Smooth muscle cell (in vitro differentiated cells): Measurements from ENCODE around the gene MAP3K20. TPM values are rescaled to one million over a fixed set of nuclear protein-coding genes. Genes with fewer than 3 reads are reported as not detected.
"Not testable (repeated sequence)": the region's sequence is repeated elsewhere in the genome, so short reads cannot be mapped to it uniquely, and the experiment has no call there.

ENCODE experiments used
- DNase-seq: peaks from one replicate; lab custom pipeline; 2025; ENCODE audit not compliant: unreplicated experiment; lab: John Stamatoyannopoulos, UW
- H2AFZ ChIP-seq: fragments of 200-600 bp; sonication (generic); 2 replicates; pipeline ENCODE4 v1.6.0; 2016; ENCODE audit warnings: antibody characterized with exemption, low read depth, mild to moderate bottlenecking
- H3F3A ChIP-seq: fragments of 200-600 bp; sonication (generic); 2 replicates; pipeline ENCODE4 v1.6.0; 2017; ENCODE audit warnings: antibody characterized with exemption, low read depth
- H3K27ac ChIP-seq: fragments of 200-600 bp; sonication (generic); 2 replicates; pipeline ENCODE4 v1.5.1; 2016; ENCODE audit warnings: low read depth, mild to moderate bottlenecking
- H3K27me3 ChIP-seq: fragments of 200-600 bp; sonication (generic); 2 replicates; pipeline ENCODE4 v1.6.1; 2016; ENCODE audit warnings: low read depth, mild to moderate bottlenecking
- H3K36me3 ChIP-seq: fragments of 200-600 bp; sonication (generic); 2 replicates; pipeline ENCODE4 v1.5.1; 2016; ENCODE audit warnings: low read depth
- H3K4me1 ChIP-seq: fragments of 200-600 bp; sonication (generic); 2 replicates; pipeline ENCODE4 v1.5.1; 2016; ENCODE audit warnings: low read depth
- H3K4me2 ChIP-seq: fragments of 200-600 bp; sonication (generic); 2 replicates; pipeline ENCODE4 v1.6.0; 2016; ENCODE audit warnings: mild to moderate bottlenecking
- H3K4me3 ChIP-seq: fragments of 200-600 bp; sonication (generic); 2 replicates; pipeline ENCODE4 v1.5.1; 2016; ENCODE audit warnings: mild to moderate bottlenecking
- H3K79me2 ChIP-seq: fragments of 200-600 bp; sonication (generic); 2 replicates; pipeline ENCODE4 v1.6.0; 2016; ENCODE audit warnings: low read depth, mild to moderate bottlenecking
- H3K9ac ChIP-seq: fragments of 200-600 bp; sonication (generic); 2 replicates; pipeline ENCODE4 v1.6.0; 2016; ENCODE audit warnings: low read depth
- H3K9me3 ChIP-seq: fragments of 200-600 bp; sonication (generic); replicated peaks from 2 replicates; pipeline ENCODE4 v1.5.1; 2016; ENCODE audit warnings: low read depth
- H4K20me1 ChIP-seq: fragments of 200-600 bp; sonication (generic); 2 replicates; pipeline ENCODE4 v1.6.0; 2016; ENCODE audit warnings: low read depth
- WGBS: methylation state at CpG from one replicate; pipeline ENCODE4 v1.1.7; 2016; ENCODE audit warnings: low lambda C conversion rate; 5-methylcytosine and 5-hydroxymethylcytosine counted together
- polyA plus RNA-seq: library from polyadenylated mRNA; unstranded; fragments of >200 nt; fragmentation: Nextera tagmentation; extraction: Ambion mirVana; gene quantifications from 2 replicates; pipeline ENCODE4 v1.2.1, GENCODE V29; 2016
- total RNA-seq: library from RNA; depleted of rRNA; stranded (reverse); fragments of >200 nt; gene quantifications from 2 replicates; pipeline ENCODE4 v1.2.3, GENCODE V29; 2014
- TF ChIP-seq, protein P1 (sequence below): fragments of 200-600 bp; sonication (generic); IDR thresholded peaks from 2 replicates; pipeline ENCODE4 v1.5.1; 2017; ENCODE audit warnings: borderline replicate concordance, mild to moderate bottlenecking, antibody characterized with exemption; ENCODE audit not compliant: insufficient read depth, poor library complexity, severe bottlenecking

Gene MAP3K20
- total and polyA plus RNA-seq, 2 experiments from 2014 or later, result 25.8 to 29.2 TPM

DNA sequence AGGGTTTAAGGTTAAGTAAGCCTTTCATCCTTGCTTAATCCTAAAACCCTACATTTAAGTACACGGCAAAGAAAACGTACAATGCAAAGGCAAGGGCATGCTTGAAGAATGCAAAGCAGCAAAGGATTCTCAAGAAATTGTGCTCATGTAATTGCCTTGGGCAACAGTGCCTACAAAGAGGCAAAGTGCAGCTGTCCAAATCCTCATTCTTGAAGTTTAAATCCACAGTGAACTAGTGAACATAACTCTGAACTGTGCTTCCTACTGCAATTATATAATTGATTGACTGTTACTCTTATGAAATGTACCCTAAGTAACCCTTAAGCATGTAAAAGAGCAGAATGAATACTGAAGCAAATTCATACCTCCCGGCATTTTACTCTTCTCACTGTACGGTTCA is 85.4 kb downstream of the MAP3K20 start:
- Histone ChIP-seq H3K9me3 (no peaks in the 10 kb centered on the region), H2AFZ (no peak overlapping the region), H4K20me1 (no peaks in the 10 kb centered on the region), H3K9ac (peak overlapping the region; percentile 0), H3K27me3 (no peaks in the 10 kb centered on the region), H3K36me3 (no peaks in the 10 kb centered on the region), H3K27ac (peak overlapping the region; percentile 77), H3K79me2 (peaks cover 5% of the 10 kb centered on the region), H3F3A (peaks cover 23% of the 10 kb centered on the region), H3K4me2 (peak overlapping the region; percentile 68), H3K4me1 (peaks cover 10% of the 10 kb centered on the region), H3K4me3 (no peak overlapping the region)
- TF ChIP-seq, protein P1, sequence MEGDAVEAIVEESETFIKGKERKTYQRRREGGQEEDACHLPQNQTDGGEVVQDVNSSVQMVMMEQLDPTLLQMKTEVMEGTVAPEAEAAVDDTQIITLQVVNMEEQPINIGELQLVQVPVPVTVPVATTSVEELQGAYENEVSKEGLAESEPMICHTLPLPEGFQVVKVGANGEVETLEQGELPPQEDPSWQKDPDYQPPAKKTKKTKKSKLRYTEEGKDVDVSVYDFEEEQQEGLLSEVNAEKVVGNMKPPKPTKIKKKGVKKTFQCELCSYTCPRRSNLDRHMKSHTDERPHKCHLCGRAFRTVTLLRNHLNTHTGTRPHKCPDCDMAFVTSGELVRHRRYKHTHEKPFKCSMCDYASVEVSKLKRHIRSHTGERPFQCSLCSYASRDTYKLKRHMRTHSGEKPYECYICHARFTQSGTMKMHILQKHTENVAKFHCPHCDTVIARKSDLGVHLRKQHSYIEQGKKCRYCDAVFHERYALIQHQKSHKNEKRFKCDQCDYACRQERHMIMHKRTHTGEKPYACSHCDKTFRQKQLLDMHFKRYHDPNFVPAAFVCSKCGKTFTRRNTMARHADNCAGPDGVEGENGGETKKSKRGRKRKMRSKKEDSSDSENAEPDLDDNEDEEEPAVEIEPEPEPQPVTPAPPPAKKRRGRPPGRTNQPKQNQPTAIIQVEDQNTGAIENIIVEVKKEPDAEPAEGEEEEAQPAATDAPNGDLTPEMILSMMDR, result no peak
- WGBS, result 57% methylated on average over 4 of the region's 4 CpGs
- no peak for DNase-seq

DNA sequence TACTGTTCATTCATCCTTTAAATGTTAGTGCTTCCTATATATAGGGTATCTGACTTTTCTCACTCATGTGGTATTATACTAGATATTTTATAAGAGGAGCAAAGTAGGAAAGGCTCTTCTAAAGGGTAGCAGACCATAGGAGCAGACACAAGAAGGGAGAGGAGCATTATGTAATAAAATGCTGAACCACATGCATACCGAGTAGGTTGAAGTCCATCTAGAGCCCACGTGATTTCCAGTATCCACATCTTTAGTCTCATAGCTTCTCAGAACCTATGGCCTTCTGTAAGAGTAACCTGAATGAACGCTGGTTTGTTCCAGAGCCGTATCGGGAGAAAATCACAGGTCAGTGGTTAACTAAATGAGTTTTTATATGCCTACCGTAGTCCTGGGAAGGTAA is 85.9 kb downstream of the MAP3K20 start:
- no peaks in the 10 kb centered on the region for H4K20me1 ChIP-seq
- H3K9ac ChIP-seq, result no peak overlapping the region
- no peaks in the 10 kb centered on the region for H3K9me3 ChIP-seq
- no peaks in the 10 kb centered on the region for H3K27me3 ChIP-seq
- H3F3A ChIP-seq, result peaks cover 23% of the 10 kb centered on the region
- peak overlapping the region; percentile 77 for H3K27ac ChIP-seq
- no peaks in the 10 kb centered on the region for H3K36me3 ChIP-seq
- H3K4me2 ChIP-seq, result peak overlapping the region; percentile 68
- peaks cover 5% of the 10 kb centered on the region for H3K79me2 ChIP-seq
- peaks cover 10% of the 10 kb centered on the region for H3K4me1 ChIP-seq
- TF ChIP-seq, protein P1, result no peak
- DNase-seq, result no peak
- H3K4me3 ChIP-seq, result no peak overlapping the region
- WGBS, result 92% methylated on average over 6 of the region's 6 CpGs
- H2AFZ ChIP-seq, result no peak overlapping the region

DNA sequence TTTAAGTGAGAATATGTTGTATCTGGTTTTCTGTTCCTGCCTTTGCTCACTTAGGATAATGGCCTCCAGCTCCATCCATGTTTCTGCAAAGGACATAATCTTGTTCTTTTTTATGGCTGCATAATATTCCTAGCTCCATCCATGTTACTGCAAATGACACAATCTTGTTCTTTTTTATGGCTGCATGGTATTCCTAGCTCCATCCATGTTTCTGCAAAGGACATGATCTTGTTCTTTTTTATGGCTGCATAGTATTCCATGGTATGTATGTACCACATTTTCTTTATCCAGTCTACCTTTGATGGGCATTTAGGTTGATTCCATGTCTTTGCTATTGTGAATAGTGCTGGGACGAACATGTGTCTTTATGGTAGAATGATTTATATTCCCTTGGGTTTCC is 87.7 kb downstream of the MAP3K20 start:
- H3K4me2 ChIP-seq, H3K4me3 ChIP-seq, H3K9me3 ChIP-seq, H3K27ac ChIP-seq, H3K36me3 ChIP-seq, DNase-seq, H3K9ac ChIP-seq, H2AFZ ChIP-seq, H3K27me3 ChIP-seq, H4K20me1 ChIP-seq, H3K79me2 ChIP-seq: not testable (repeated sequence)
- Histone ChIP-seq H3F3A (peaks cover 22% of the 10 kb centered on the region), H3K4me1 (peaks cover 10% of the 10 kb centered on the region)
- WGBS, result 97% methylated on average over 1 of the region's 1 CpG

DNA sequence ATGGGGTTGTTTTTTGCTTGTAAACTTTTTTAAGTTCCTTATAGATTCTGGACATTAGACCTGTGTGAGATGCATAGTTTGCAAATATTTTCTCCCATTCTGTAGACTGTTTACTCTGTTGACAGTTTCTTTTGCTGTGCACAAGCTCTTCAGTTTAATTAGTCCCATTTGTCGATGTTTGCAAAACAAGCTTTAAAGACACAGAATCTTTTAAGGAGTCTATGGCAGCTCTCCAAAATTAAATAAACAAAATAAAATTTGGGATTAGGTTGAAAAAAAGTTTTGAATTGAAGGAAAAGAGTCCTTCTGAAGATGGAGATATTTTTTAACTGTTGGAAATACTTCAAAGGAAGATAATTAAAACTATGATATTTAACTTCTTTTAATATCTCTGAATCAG is 88.8 kb downstream of the MAP3K20 start:
- Histone ChIP-seq H3K4me2 (no peak overlapping the region), H2AFZ (no peak overlapping the region), H3K4me1 (peaks cover 10% of the 10 kb centered on the region), H4K20me1 (no peaks in the 10 kb centered on the region), H3K9ac (no peak overlapping the region), H3K36me3 (no peaks in the 10 kb centered on the region), H3K27me3 (no peaks in the 10 kb centered on the region), H3K79me2 (peaks cover 5% of the 10 kb centered on the region), H3K27ac (peak overlapping the region; percentile 13), H3F3A (peaks cover 14% of the 10 kb centered on the region), H3K4me3 (no peak overlapping the region), H3K9me3 (no peaks in the 10 kb centered on the region)
- DNase-seq, result no peak
- 51% methylated on average over 1 of the region's 1 CpG for WGBS
- TF ChIP-seq, protein P1, result no peak
